GM18517 (cell line): ENCODE measurements around the gene KRT9.
"Not testable (repeated sequence)": the region's sequence is repeated elsewhere in the genome, so short reads cannot be mapped to it uniquely, and the experiment has no call there.

ENCODE experiments used
- ATAC-seq: cut with Tn5 transposase; IDR thresholded peaks from one replicate; pipeline ENCODE4 v1.9.1; 2021; ENCODE audit warnings: mild to moderate bottlenecking, moderate library complexity; ENCODE audit not compliant: unreplicated experiment

KRT9 gene

GRCh38 chr17:41606930-41607329 is 35.1 kb upstream of the KRT9 start:
- ATAC-seq: not testable (repeated sequence)

GRCh38 chr17:41602524-41602923 is 30.7 kb upstream of the KRT9 start:
- ATAC-seq: no peak

GRCh38 chr17:41600318-41600717 is 28.5 kb upstream of the KRT9 start:
- no peak for ATAC-seq

- ATAC-seq: no peak
These were observed 27.8 kb upstream of the KRT9 start for GRCh38 chr17:41599680-41600079.

- ATAC-seq: no peak
These were observed 23.7 kb upstream of the KRT9 start for GRCh38 chr17:41595585-41595984.

- ATAC-seq: no peak
These were observed 22.6 kb upstream of the KRT9 start for GRCh38 chr17:41594363-41594915.

- no peak for ATAC-seq
These were observed 21.6 kb upstream of the KRT9 start for GRCh38 chr17:41593306-41593981.

DNA sequence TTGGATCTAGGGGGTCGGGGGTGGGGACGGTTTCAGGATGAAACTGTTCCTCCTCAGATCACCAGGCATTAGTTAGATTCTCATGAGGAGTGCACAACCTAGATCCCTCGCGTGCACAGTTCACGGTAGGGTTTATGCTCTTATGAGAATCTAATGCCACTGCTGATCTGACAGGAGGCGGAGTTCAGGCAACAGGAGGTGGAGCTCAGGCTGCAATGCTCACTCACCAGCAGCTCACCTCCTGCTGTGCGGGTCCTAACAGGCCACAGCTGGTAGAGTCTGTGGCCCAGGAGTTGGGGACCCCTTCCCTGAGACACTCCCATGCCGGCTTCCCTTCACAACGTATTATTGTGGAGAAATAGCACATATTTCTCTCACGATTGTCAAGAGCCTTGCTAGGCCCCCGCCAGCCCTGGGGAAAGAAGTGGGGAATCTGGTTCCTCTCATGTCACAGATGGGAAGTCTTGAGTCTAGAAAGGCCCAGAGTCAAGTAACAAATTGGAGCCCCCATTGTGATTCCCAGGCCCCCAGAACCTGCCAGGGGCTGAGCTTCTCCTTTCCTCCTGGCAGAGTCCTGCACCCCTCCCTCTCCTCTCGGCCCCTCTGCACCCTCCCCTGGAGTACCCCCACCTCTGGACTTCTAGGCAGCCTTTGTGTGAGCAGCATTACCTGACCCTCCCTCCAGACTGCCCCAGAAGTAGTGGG is 20.9 kb upstream of the KRT9 start:
- no peak for ATAC-seq

GRCh38 chr17:41589301-41589700 is 17.4 kb upstream of the KRT9 start:
- ATAC-seq: no peak

- ATAC-seq: no peak
These were observed 16.4 kb upstream of the KRT9 start for GRCh38 chr17:41588126-41588810.

GRCh38 chr17:41586863-41587495 is 15.1 kb upstream of the KRT9 start, which contains the start of gene KRT14:
TSS of gene KRT14 (minus strand) at chr17:41586895. CDS start at chr17:41586834, 61 bp downstream.
- ATAC-seq: no peak

- no peak for ATAC-seq
These were observed 13.6 kb upstream of the KRT9 start for GRCh38 chr17:41585301-41586056.

DNA sequence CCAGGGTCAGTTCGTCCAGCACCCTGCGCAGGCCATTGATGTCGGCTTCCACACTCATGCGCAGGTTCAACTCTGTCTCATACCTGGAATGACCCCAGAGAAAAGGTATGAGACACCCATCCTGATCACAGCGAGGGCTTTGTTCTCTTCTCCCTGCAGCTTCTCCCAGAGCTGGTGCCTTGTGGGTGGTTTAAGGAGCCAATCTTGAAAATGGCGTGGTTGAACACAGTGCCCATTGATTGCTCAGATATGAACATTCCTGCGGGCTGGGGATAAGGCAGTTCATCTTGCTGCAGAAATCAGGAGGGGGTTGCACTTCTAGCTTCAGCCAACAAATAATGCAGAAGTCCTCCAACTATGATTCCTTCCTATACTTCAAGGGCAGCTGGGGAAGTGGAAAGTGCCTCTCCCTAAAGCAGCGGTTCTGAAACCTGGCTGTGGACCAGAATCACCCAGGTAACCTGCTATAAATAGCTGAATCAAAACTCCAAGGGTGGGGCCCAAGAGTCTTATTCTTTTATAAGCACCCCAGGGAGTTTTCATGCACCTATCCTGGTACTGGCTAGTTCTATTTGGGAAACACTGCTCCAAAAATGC is 12.6 kb upstream of the KRT9 start:
- ATAC-seq: not testable (repeated sequence)

DNA sequence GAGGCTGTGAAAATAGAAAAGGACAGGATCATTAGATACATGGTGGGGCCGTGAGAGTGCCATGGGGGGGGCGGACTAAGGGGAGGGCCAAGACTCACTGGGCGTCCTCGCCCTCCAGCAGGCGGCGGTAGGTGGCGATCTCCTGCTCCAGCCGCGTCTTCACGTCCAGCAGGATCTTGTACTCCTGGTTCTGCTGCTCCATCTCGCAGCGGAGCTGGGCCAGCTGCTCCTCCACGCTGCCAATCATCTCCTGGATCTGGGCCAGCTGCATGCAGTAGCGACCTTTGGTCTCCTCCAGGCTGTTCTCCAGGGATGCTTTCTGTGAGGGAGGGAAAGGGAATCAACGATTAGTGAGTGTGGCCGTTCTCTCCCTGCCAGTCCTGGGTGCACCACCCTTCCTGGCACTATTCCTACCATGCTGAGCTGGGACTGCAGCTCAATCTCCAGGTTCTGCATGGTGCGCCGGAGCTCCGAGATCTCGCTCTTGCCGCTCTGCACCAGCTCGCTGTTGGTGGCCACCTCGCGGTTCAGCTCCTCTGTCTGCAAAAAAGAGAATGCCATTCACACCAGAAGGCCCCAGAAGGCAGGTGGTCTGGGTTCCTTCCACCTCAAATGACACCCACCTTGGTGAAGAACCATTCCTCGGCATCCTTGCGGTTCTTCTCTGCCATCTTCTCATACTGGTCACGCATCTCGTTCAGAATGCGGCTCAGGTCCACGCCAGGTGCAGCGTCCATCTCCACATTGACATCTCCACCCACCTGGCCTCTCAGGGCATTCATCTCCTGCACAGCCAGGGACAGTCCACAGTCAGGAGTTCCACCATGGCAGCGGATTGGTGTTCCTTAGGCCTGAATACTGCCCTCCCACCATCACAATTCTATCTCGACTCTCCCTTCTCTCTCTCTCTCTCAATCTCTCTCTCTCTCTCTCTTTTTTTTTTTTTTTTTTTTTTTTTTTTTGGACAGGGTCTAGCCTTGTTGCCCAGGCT is 11.6 kb upstream of the KRT9 start:
- no peak for ATAC-seq

- ATAC-seq: not testable (repeated sequence)
These were observed 10.5 kb upstream of the KRT9 start for GRCh38 chr17:41582061-41582968.

GRCh38 chr17:41581366-41582060 is 9.7 kb upstream of the KRT9 start:
- ATAC-seq: no peak

DNA sequence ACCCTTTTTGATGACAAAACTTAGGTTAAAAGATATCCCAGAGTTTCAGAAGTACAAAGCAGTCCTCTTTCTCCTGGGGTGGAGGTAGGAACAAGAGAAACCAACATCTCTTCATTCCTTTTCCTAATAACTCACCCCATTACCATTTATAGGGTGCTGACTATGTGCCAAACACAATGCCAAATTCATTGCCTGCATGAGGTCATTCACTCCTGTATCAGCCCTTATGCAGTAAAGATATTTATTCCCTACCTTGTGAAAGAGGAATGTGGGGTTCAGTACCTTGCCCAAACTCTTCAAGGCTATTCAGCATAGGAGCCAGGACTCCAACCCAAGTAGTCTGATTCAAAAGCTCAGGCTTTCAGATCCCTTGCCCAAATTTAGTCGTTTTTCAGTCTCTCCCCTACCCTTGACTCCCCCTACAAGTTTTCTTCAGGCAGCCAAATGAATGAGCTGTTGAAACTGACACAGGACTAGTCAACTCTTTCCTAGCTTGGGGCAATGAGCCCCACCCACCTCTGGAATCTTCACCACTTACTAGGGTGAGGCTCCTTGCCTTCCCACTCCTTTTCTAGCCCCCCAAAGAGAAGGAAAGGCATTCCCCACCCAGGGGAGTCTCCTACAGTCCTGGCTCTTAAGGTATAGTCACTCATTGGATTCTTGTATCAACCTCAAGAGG is 9.0 kb upstream of the KRT9 start:
- ATAC-seq: no peak
